H1 (cell line): Measurements from ENCODE around the gene ADGRF5. TPM values are rescaled to one million over a fixed set of nuclear protein-coding genes. Genes with fewer than 3 reads are reported as not detected.

Experiments used
- CTCF ChIA-PET: fragments of 300-600 bp; sonication (Branson Sonifier 250); formaldehyde crosslinking; loops from one replicate; lab custom pipeline; 2021; ENCODE audit not compliant: partially characterized antibody; lab: Charles Lee
- POLR2A ChIA-PET: fragments of 300-600 bp; sonication (Branson Sonifier 250); formaldehyde crosslinking; loops from one replicate; lab custom pipeline; 2021; ENCODE audit warnings: inconsistent platforms; ENCODE audit not compliant: partially characterized antibody; lab: Charles Lee
- DNase-seq, 2 experiments: peaks; one replicate each; pipeline versions ENCODE4 v3.0.0 to v3.0.0-alpha.2; 2010 to 2022; ENCODE audit warnings: low spot score in 2 of 2, low read depth in 1 of 2, mixed read lengths in 1 of 2
- FAIRE-seq: peaks from 2 replicates; lab custom pipeline; 2011; peaks lifted over from hg19 to GRCh38; lab: Jason Lieb, UNC
- H2AFZ ChIP-seq: 2 replicates; pipeline ENCODE4 v1.8.1; 2012; ENCODE audit warnings: low read length, inconsistent platforms
- H2AK5ac ChIP-seq: 2 replicates; pipeline ENCODE4 v1.6.1; 2013; ENCODE audit warnings: low read depth, low read length
- H2BK120ac ChIP-seq: replicated peaks from 2 replicates; pipeline ENCODE3; 2013; ENCODE audit warnings: low read depth, low read length, inconsistent platforms
- H2BK12ac ChIP-seq: 2 replicates; pipeline ENCODE4 v1.6.1; 2013; ENCODE audit warnings: low read depth, low read length
- H2BK15ac ChIP-seq: 2 replicates; pipeline ENCODE4 v1.6.1; 2013; ENCODE audit warnings: low read length
- H2BK20ac ChIP-seq: 2 replicates; pipeline ENCODE4 v1.6.1; 2013; ENCODE audit warnings: low read length
- H2BK5ac ChIP-seq: 2 replicates; pipeline ENCODE4 v1.6.1; 2013; ENCODE audit warnings: low read depth, low read length
- H3K14ac ChIP-seq: 2 replicates; pipeline ENCODE4 v1.6.1; 2013; ENCODE audit warnings: inconsistent platforms; ENCODE audit not compliant: insufficient read length
- H3K18ac ChIP-seq: 2 replicates; pipeline ENCODE4 v1.6.1; 2013; ENCODE audit warnings: low read length; ENCODE audit errors: extremely low read depth
- H3K23ac ChIP-seq: 2 replicates; pipeline ENCODE4 v1.6.1; 2013; ENCODE audit warnings: inconsistent platforms; ENCODE audit not compliant: insufficient read length
- H3K23me2 ChIP-seq: 2 replicates; pipeline ENCODE4 v1.6.1; 2013; ENCODE audit warnings: low read depth, low read length
- H3K27ac ChIP-seq: 2 replicates; pipeline ENCODE4 v1.6.1; 2011; ENCODE audit warnings: low read depth, low read length, inconsistent platforms
- H3K27me3 ChIP-seq, 4 experiments: replicated peaks in 1 of 4; 1 replicate in 1 of 4; 2 replicates in 3 of 4; pipeline versions ENCODE4 v1.6.1 to v1.8.1; 2011 to 2013; ENCODE audit warnings: low read length in 3 of 4, mild to moderate bottlenecking in 3 of 4, inconsistent platforms in 2 of 4, mixed read lengths in 2 of 4, moderate library complexity in 1 of 4; ENCODE audit not compliant: control insufficient read depth in 3 of 4, insufficient read depth in 3 of 4; ENCODE audit errors: extremely low read depth in 1 of 4
- H3K36me3 ChIP-seq, 4 experiments: 2 replicates each; pipeline versions ENCODE4 v1.6.1 to v1.8.1; 2011 to 2013; ENCODE audit warnings: mild to moderate bottlenecking in 4 of 4, low read length in 3 of 4, moderate library complexity in 2 of 4, control low read depth in 1 of 4, inconsistent platforms in 1 of 4; ENCODE audit not compliant: insufficient read depth in 4 of 4, control insufficient read depth in 2 of 4
- H3K4ac ChIP-seq: replicated peaks from 2 replicates; pipeline ENCODE3; 2013; ENCODE audit warnings: low read length, low read depth, mixed read lengths, inconsistent platforms; ENCODE audit not compliant: insufficient read length
- H3K4me1 ChIP-seq, 4 experiments: replicated peaks in 1 of 4; 1 replicate in 1 of 4; 2 replicates in 3 of 4; pipeline versions ENCODE4 v1.6.1 to v1.8.1; 2011 to 2013; ENCODE audit warnings: low read length in 3 of 4, inconsistent platforms in 2 of 4, mixed read lengths in 1 of 4; ENCODE audit not compliant: insufficient read depth in 4 of 4, control insufficient read depth in 3 of 4
- H3K4me2 ChIP-seq, 2 experiments: 2 replicates each; pipeline versions ENCODE4 v1.6.1 to v1.8.1; 2011 to 2013; ENCODE audit warnings: low read depth in 2 of 2, low read length in 2 of 2, control low read depth in 1 of 2, inconsistent platforms in 1 of 2, mild to moderate bottlenecking in 1 of 2; ENCODE audit not compliant: insufficient read depth in 1 of 2
- H3K4me3 ChIP-seq, 4 experiments: fragments of 200-600, 300-600 bp in 1 of 4; sonication (generic), shearing (Covaris generic), sonication (Bioruptor Twin) in 1 of 4; 2 replicates each; pipeline versions ENCODE4 v1.5.1 to v1.8.1; 2011 to 2016; ENCODE audit warnings: low read length in 4 of 4, low read depth in 3 of 4, control low read depth in 2 of 4, inconsistent platforms in 2 of 4, mild to moderate bottlenecking in 2 of 4, mixed read lengths in 1 of 4, moderate library complexity in 1 of 4; ENCODE audit not compliant: insufficient read depth in 2 of 4; ENCODE audit errors: extremely low read depth in 1 of 4
- H3K56ac ChIP-seq: replicated peaks from 2 replicates; pipeline ENCODE3; 2013; ENCODE audit warnings: low read depth, mild to moderate bottlenecking, mixed read lengths, low read length, inconsistent platforms; ENCODE audit not compliant: insufficient read length
- H3K79me1 ChIP-seq: 2 replicates; pipeline ENCODE4 v1.6.1; 2013; ENCODE audit warnings: low read depth, low read length, control low read depth
- H3K79me2 ChIP-seq, 2 experiments: 2 replicates each; pipeline versions ENCODE4 v1.6.1 to v1.8.1; 2012 to 2013; ENCODE audit warnings: low read length in 2 of 2, mild to moderate bottlenecking in 2 of 2, inconsistent platforms in 1 of 2; ENCODE audit not compliant: insufficient read depth in 2 of 2, control insufficient read depth in 1 of 2
- H3K9ac ChIP-seq, 4 experiments: replicated peaks in 1 of 4; 1 replicate in 1 of 4; 2 replicates in 3 of 4; pipeline versions ENCODE4 v1.6.1 to v1.8.1; 2011 to 2013; ENCODE audit warnings: low read depth in 3 of 4, low read length in 3 of 4, control low read depth in 2 of 4, mild to moderate bottlenecking in 2 of 4, moderate library complexity in 2 of 4, inconsistent platforms in 1 of 4; ENCODE audit errors: extremely low read depth in 1 of 4
- H3K9me3 ChIP-seq, 2 experiments: 2 replicates each; pipeline versions ENCODE4 v1.6.1 to v1.8.1; 2012 to 2013; ENCODE audit warnings: mild to moderate bottlenecking in 2 of 2, moderate library complexity in 2 of 2, control low read depth in 1 of 2, inconsistent platforms in 1 of 2, low read depth in 1 of 2, low read length in 1 of 2, mixed read lengths in 1 of 2; ENCODE audit not compliant: insufficient read depth in 2 of 2
- H4K20me1 ChIP-seq, 2 experiments: replicated peaks in 1 of 2; 2 replicates each; pipeline versions ENCODE3 to v1.8.1; 2011 to 2013; ENCODE audit warnings: inconsistent platforms in 2 of 2, low read length in 2 of 2, mild to moderate bottlenecking in 1 of 2; ENCODE audit not compliant: insufficient read depth in 2 of 2, control insufficient read depth in 1 of 2
- H4K5ac ChIP-seq: 2 replicates; pipeline ENCODE4 v1.6.1; 2013; ENCODE audit warnings: low read length, low read depth, mixed read lengths, inconsistent platforms; ENCODE audit not compliant: insufficient read length
- H4K8ac ChIP-seq: 2 replicates; pipeline ENCODE4 v1.8.0; 2013; ENCODE audit warnings: mild to moderate bottlenecking, moderate library complexity, low read length, inconsistent platforms; ENCODE audit not compliant: insufficient read depth; ENCODE audit errors: extremely low read depth
- H4K91ac ChIP-seq: replicated peaks from 2 replicates; pipeline ENCODE3; 2013; ENCODE audit warnings: low read length, mixed read lengths, inconsistent platforms; ENCODE audit not compliant: insufficient read length
- ASH2L ChIP-seq: fragments of 200-600, 300-600 bp; sonication (generic); IDR thresholded peaks from one replicate; pipeline ENCODE4 v1.7.1; 2017; ENCODE audit warnings: low read length
- BACH1 ChIP-seq: IDR thresholded peaks from 2 replicates; pipeline ENCODE4 v1.6.1; 2012; ENCODE audit warnings: low read length, improper control_type of control experiment
- BRCA1 ChIP-seq: IDR thresholded peaks from 2 replicates; pipeline ENCODE4 v1.6.1; 2012; ENCODE audit warnings: low read depth, low read length, improper control_type of control experiment
- CHD1 ChIP-seq: IDR thresholded peaks from 2 replicates; pipeline ENCODE4 v1.6.1; 2012; ENCODE audit warnings: low read depth, low read length, improper control_type of control experiment
- FOSL1 ChIP-seq: IDR thresholded peaks from 2 replicates; pipeline ENCODE4 v1.6.1; 2011; ENCODE audit warnings: mild to moderate bottlenecking, low read depth, low read length, moderate library complexity; ENCODE audit not compliant: insufficient read depth
- NANOG ChIP-seq: IDR thresholded peaks from 2 replicates; pipeline ENCODE4 v1.6.1; 2011; ENCODE audit warnings: low read length, low read depth, mild to moderate bottlenecking, inconsistent platforms; ENCODE audit not compliant: insufficient read depth, poor library complexity, severe bottlenecking
- NRF1 ChIP-seq: IDR thresholded peaks from 2 replicates; pipeline ENCODE4 v1.6.1; 2011; ENCODE audit warnings: mild to moderate bottlenecking, low read depth, low read length, improper control_type of control experiment
- PHF8 ChIP-seq: fragments of 200-600 bp; sonication (generic); conservative IDR thresholded peaks from 2 replicates; pipeline ENCODE4 v1.7.1; 2012; ENCODE audit warnings: low read depth, mild to moderate bottlenecking, inconsistent platforms, low read length, moderate library complexity
- POLR2AphosphoS5 ChIP-seq: IDR thresholded peaks from 2 replicates; pipeline ENCODE4 v1.6.1; 2011; ENCODE audit warnings: low read depth, low read length
- RAD21 ChIP-seq, 2 experiments: IDR thresholded peaks in 1 of 2; conservative IDR thresholded peaks in 1 of 2; 2 replicates each; pipeline ENCODE4 v1.6.1; 2011; ENCODE audit warnings: low read depth in 2 of 2, low read length in 2 of 2, improper control_type of control experiment in 1 of 2, inconsistent platforms in 1 of 2, mild to moderate bottlenecking in 1 of 2, moderate library complexity in 1 of 2
- SP2 ChIP-seq: IDR thresholded peaks from 2 replicates; pipeline ENCODE4 v1.6.1; 2012; ENCODE audit warnings: mild to moderate bottlenecking, low read length, inconsistent platforms
- SP4 ChIP-seq: IDR thresholded peaks from 2 replicates; pipeline ENCODE4 v1.6.1; 2012; ENCODE audit warnings: low read length, inconsistent platforms
- USF2 ChIP-seq: IDR thresholded peaks from 2 replicates; pipeline ENCODE4 v1.6.1; 2011; ENCODE audit warnings: low read length, improper control_type of control experiment
- ZNF274 ChIP-seq: IDR thresholded peaks from 2 replicates; pipeline ENCODE4 v1.7.0; 2012; ENCODE audit warnings: low read length, borderline replicate concordance; ENCODE audit errors: extremely low read depth
- whole genome bisulfite sequencing, 2 experiments: shearing (Covaris generic) in 1 of 2; methylation state at CpG; one replicate each; pipeline versions ENCODE4 v1.1.6 to v1.1.7; 2013 to 2015; ENCODE audit warnings: low lambda C conversion rate in 2 of 2, mixed read lengths in 2 of 2, inconsistent platforms in 1 of 2, low coverage in 1 of 2, missing lambda C conversion rate in 1 of 2; ENCODE audit not compliant: insufficient replicate concordance in 2 of 2, insufficient coverage in 1 of 2, insufficient read length in 1 of 2; ENCODE audit errors: extremely low coverage in 1 of 2, missing lambda C conversion rate in 1 of 2; 5-methylcytosine and 5-hydroxymethylcytosine counted together
- polyA plus RNA-seq, 7 experiments: library from polyadenylated mRNA; depleted of rRNA in 3 of 7; stranded (reverse) in 5 of 7; unstranded in 2 of 7; fragments of >200 nt in 5 of 7; fragments of 200-250 nt in 2 of 7; gene quantifications; 1 replicate in 5 of 7; 2 replicates in 1 of 7; 4 replicates in 1 of 7; pipeline versions ENCODE4 v1.2.1 to v1.2.3, GENCODE V29; 2011 to 2013; ENCODE audit warnings: missing spikeins in 2 of 7, mixed read lengths in 2 of 7
- total RNA-seq: library from RNA; stranded (reverse); fragmentation: NEBNext Ultra II Directional; extraction: Animal tissue kit (Norgen Biotek cat#: 25700); gene quantifications from 2 replicates; pipeline ENCODE4 v1.2.1, GENCODE V29; 2021

The ADGRF5 gene
- total and polyA plus RNA-seq, 2 of the 8 experiments (the other 6 are each of a cell fraction or from before 2014, with no cell fraction given): 0.06 TPM; not detected in 1

DNA sequence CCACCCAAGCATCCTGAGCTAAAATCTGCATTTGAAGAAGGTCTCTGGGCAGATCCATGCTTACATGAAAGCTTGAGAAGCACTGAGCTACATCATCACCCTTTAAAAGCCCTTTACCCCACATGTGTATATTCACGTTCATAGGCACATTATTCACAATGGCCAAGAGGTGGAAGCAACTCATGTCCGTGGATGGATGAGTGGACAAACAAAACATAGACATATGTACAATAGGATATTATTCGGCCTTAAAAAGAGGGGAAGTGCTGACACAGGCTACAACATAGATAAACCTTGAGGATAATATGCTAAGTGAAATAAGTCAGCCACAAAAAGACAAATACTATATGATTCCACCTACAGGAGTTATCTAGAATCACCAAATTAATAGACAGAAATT is 17.6 kb downstream of the ADGRF5 start:
- WGBS, 2 experiments: 85% methylated on average over 3 of the region's 3 CpGs; no CpG with 5 or more reads in 1 of the 2 experiments
- no peaks in the 10 kb centered on the region for H3K9me3 ChIP-seq
- no peaks in the 10 kb centered on the region for H3K79me1 ChIP-seq
- peaks cover 0 to 3% (median 0%) of the 10 kb centered on the region in 4 experiments; a peak in 2 of 7 replicates for H3K4me1 ChIP-seq
- H2BK5ac ChIP-seq: no peak overlapping the region
- H3K4me3 ChIP-seq: no peak overlapping the region
- no peak overlapping the region for H2BK15ac ChIP-seq
- H2BK12ac ChIP-seq: no peak overlapping the region
- H3K18ac ChIP-seq: no peak overlapping the region
- no peaks in the 10 kb centered on the region for H3K27me3 ChIP-seq
- H2AFZ ChIP-seq: no peak overlapping the region
- H2AK5ac ChIP-seq: no peak overlapping the region
- H3K27ac ChIP-seq: no peak overlapping the region
- no peak overlapping the region for H3K23ac ChIP-seq
- FAIRE-seq: no peak
- no peaks in the 10 kb centered on the region for H3K79me2 ChIP-seq
- ChIA-PET CTCF (interaction anchor here (0.6 to 2.8 kb wide), 16 partner anchors 9 to 274 kb away, joined by 3 to 13 read pairs (median 4); no protein-coding TSS in a partner anchor), POLR2A (no interaction called here)
- no peaks in the 10 kb centered on the region for H4K20me1 ChIP-seq
- no peak overlapping the region for H3K56ac ChIP-seq
- no peak overlapping the region for H2BK120ac ChIP-seq
- H4K91ac ChIP-seq: no peak overlapping the region
- H3K23me2 ChIP-seq: no peaks in the 10 kb centered on the region
- H3K36me3 ChIP-seq: no peaks in the 10 kb centered on the region
- H4K8ac ChIP-seq: no peak overlapping the region
- H2BK20ac ChIP-seq: no peak overlapping the region
- no peak overlapping the region for H4K5ac ChIP-seq
- no peak overlapping the region for H3K14ac ChIP-seq
- no peak overlapping the region for H3K9ac ChIP-seq
- H3K4ac ChIP-seq: no peak overlapping the region
- no peak for DNase-seq
- H3K4me2 ChIP-seq: no peak overlapping the region
- TF ChIP-seq ZNF274 (no peak), BACH1 (no peak), NRF1 (no peak), SP2 (no peak), ASH2L (no peak), PHF8 (no peak), RAD21 (IDR thresholded peaks at IDR 0.05 in 1 of 2, conservative IDR thresholded peaks at IDR 0.05 in 1 of 2; ENCODE audit: low read depth in 2 of 2, low read length in 2 of 2) (no peak), USF2 (no peak), POLR2AphosphoS5 (no peak), FOSL1 (no peak), NANOG (no peak), SP4 (no peak), CHD1 (no peak), BRCA1 (no peak)
